Spleen (tissue), 7 donors: ENCODE results near the gene JMJD1C.

Experiments
- POLR2A ChIP-seq, 3 donors: fragments of 450-650 bp; IDR thresholded peaks; one replicate each; pipeline ENCODE4 v1.5.1; 2017; ENCODE audit warnings: antibody characterized with exemption in 3 of 3, mild to moderate bottlenecking in 1 of 3
- POLR2AphosphoS5 ChIP-seq, 3 donors: sonication (generic); formaldehyde crosslinking; IDR thresholded peaks; one replicate each; pipeline ENCODE4 v1.5.1; 2017; ENCODE audit warnings: antibody characterized with exemption in 3 of 3
- TF ChIP-seq, protein P1 (sequence below), 11 experiments: fragments of 200-600 bp in 7 of 11; fragments of 450-650 bp in 4 of 11; sonication (generic) in 4 of 11; IDR thresholded peaks in 8 of 11; conservative IDR thresholded peaks in 3 of 11; 1 replicate in 7 of 11; 2 replicates in 4 of 11; pipeline versions ENCODE4 v1.4.0 to v1.8.0; 2016 to 2021; ENCODE audit warnings: antibody characterized with exemption in 11 of 11, inconsistent platforms in 4 of 11, mild to moderate bottlenecking in 1 of 11
- donor health status: DM: no; HTN: no; CAD: no; lungs with moderate emphysema.
- donor health status: DM: no; HTN: no; CAD: no.
- donor health status: DM: no; HTN: no; CAD: no.

DNA sequence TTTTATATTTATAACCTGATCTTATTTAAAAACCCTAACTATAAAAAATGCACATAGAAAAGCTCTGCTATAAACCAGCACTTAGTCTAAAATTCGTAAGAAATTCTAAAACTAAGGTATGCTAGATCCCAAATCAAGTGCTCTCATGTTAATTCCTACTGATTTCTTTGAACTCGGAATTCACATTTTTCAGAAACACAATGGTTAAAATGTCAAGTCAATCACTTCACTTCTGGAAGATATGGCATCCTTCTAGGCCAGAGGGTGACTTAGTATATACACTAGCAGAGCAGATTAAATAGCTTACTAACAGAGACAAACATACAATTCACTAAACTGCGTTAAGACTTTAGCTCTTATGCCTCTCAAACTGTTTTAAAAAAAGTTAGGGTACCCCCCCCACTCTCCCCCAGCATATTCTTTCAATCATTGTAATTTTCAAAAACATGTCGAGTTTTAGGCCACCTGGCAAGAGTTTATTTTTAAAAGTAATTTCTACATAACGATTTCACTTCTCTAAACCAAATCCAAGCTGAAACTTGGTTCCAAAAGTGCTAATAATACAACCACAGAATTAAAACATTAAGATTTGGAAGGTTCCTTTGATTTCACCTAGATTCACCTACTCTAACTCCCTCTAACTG lies 203.2 kb downstream of the JMJD1C start:
- TF ChIP-seq POLR2A (IDR thresholded peaks at IDR 0.05) = no peak
- TF ChIP-seq, protein P1, sequence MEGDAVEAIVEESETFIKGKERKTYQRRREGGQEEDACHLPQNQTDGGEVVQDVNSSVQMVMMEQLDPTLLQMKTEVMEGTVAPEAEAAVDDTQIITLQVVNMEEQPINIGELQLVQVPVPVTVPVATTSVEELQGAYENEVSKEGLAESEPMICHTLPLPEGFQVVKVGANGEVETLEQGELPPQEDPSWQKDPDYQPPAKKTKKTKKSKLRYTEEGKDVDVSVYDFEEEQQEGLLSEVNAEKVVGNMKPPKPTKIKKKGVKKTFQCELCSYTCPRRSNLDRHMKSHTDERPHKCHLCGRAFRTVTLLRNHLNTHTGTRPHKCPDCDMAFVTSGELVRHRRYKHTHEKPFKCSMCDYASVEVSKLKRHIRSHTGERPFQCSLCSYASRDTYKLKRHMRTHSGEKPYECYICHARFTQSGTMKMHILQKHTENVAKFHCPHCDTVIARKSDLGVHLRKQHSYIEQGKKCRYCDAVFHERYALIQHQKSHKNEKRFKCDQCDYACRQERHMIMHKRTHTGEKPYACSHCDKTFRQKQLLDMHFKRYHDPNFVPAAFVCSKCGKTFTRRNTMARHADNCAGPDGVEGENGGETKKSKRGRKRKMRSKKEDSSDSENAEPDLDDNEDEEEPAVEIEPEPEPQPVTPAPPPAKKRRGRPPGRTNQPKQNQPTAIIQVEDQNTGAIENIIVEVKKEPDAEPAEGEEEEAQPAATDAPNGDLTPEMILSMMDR (IDR thresholded peaks at IDR 0.05 in 8 of 11, conservative IDR thresholded peaks at IDR 0.05 in 3 of 11) = no peak
- TF ChIP-seq POLR2AphosphoS5 (IDR thresholded peaks at IDR 0.05) = no peak
